GM23248 (cell line): ENCODE results near the gene AKAP3.

Source experiments
- EZH2 ChIP-seq: fragments of 200-600 bp; sonication (generic); IDR thresholded peaks from 2 replicates; pipeline ENCODE4 v1.6.1; 2018; ENCODE audit warnings: antibody characterized with exemption, mild to moderate bottlenecking; ENCODE audit not compliant: insufficient read depth, poor library complexity, severe bottlenecking
- EZH2phosphoT487 ChIP-seq: fragments of 200-600 bp; sonication (generic); IDR thresholded peaks from 2 replicates; pipeline ENCODE4 v1.6.1; 2018; ENCODE audit warnings: antibody characterized with exemption, moderate library complexity, mild to moderate bottlenecking, low read depth; ENCODE audit not compliant: insufficient read depth

DNA sequence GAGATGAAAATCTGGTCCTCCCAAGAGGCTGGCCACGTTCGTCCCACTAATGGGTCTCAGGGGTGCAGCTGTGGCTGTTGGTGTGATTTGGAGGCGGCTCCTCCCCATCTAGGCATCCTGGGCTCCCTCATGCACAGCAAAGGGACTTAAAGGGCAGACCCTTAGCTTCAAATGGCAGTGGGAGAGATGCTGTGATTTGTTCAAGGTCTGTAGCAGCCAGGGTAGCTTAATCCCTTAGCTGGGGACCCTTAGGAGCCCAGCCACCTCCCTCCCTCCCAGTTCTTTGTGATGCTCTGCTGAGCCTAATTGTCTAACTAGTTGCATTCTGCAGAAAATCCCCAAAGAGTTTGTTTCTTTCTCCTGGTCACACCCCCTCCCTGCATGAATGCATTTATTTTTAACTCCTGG lies 68.6 kb downstream of the AKAP3 start:
- TF ChIP-seq EZH2 (no peak), EZH2phosphoT487 (no peak)
